Gastroesophageal sphincter (tissue), 3 donors: Measurements from ENCODE around the gene BCL2L14.

Source experiments
- CTCF ChIP-seq, 4 experiments: fragments of 200-600 bp in 2 of 4; fragments of 450-650 bp in 2 of 4; sonication (generic) in 1 of 4; IDR thresholded peaks; one replicate each; pipeline ENCODE4 v1.5.1; 2017 to 2019; ENCODE audit warnings: antibody characterized with exemption in 4 of 4, mild to moderate bottlenecking in 2 of 4, moderate library complexity in 2 of 4
- EP300 ChIP-seq: sonication (generic); formaldehyde crosslinking; IDR thresholded peaks from one replicate; pipeline ENCODE4 v1.6.1; 2017; ENCODE audit warnings: antibody characterized with exemption, mild to moderate bottlenecking
- POLR2A ChIP-seq, 2 donors: fragments of 450-650 bp; IDR thresholded peaks; one replicate each; pipeline ENCODE4 v1.6.1; 2017; ENCODE audit warnings: antibody characterized with exemption in 2 of 2, mild to moderate bottlenecking in 2 of 2, moderate library complexity in 1 of 2

- TF ChIP-seq EP300 (no peak), POLR2A (IDR thresholded peaks at IDR 0.05) (no peak), CTCF (IDR thresholded peaks at IDR 0.05) (no peak)
Observed at GRCh38 chr12:12051668-12052067, 19.1 kb upstream of the BCL2L14 start.
